HFFc6 (cell line): ENCODE results near the gene ATP8B1. TPM values are rescaled to one million over a fixed set of nuclear protein-coding genes. Genes with fewer than 3 reads are reported as not detected.
"Not testable (repeated sequence)": the region's sequence is repeated elsewhere in the genome, so short reads cannot be mapped to it uniquely, and the experiment has no call there.

ENCODE experiments used
- DNase-seq: peaks from one replicate; pipeline ENCODE4 v3.0.0-alpha.2; 2018
- H3K27ac Mint-ChIP-seq: 2 replicates; pipeline ENCODE4 v1.8.0; 2020; ENCODE audit warnings: mild to moderate bottlenecking, mixed read lengths
- H3K27me3 Mint-ChIP-seq: 2 replicates; pipeline ENCODE4 v1.8.0; 2021; ENCODE audit warnings: mild to moderate bottlenecking, moderate library complexity, mixed read lengths; ENCODE audit not compliant: insufficient read depth
- H3K36me3 Mint-ChIP-seq: 2 replicates; pipeline ENCODE4 v1.8.0; 2021; ENCODE audit warnings: low read depth, mixed read lengths
- H3K4me1 Mint-ChIP-seq: 2 replicates; pipeline ENCODE4 v1.8.0; 2020; ENCODE audit warnings: low read depth, mixed read lengths
- H3K4me3 Mint-ChIP-seq: 2 replicates; pipeline ENCODE4 v1.8.0; 2020; ENCODE audit warnings: mild to moderate bottlenecking, moderate library complexity, mixed read lengths
- H3K9me3 Mint-ChIP-seq: 2 replicates; pipeline ENCODE4 v1.8.0; 2020; ENCODE audit warnings: mild to moderate bottlenecking, mixed read lengths
- total RNA-seq, 6 experiments: library from RNA; stranded (reverse); fragmentation: NEBNext Ultra II Directional; extraction: Animal tissue kit (Norgen Biotek cat#: 25700); gene quantifications; 2 replicates in 1 of 6; 3 replicates in 5 of 6; pipeline ENCODE4 v1.2.3, GENCODE V29; 2021
- TF ChIP-seq, protein P1 (sequence below): fragments of 200-600 bp; sonication (generic); IDR thresholded peaks from 2 replicates; pipeline ENCODE4 v1.5.0; 2021; ENCODE audit warnings: antibody characterized with exemption, mild to moderate bottlenecking

ATP8B1 gene
- total RNA-seq, 6 experiments from 2014 or later, result 78.8 to 115 (median 94.6) TPM

DNA sequence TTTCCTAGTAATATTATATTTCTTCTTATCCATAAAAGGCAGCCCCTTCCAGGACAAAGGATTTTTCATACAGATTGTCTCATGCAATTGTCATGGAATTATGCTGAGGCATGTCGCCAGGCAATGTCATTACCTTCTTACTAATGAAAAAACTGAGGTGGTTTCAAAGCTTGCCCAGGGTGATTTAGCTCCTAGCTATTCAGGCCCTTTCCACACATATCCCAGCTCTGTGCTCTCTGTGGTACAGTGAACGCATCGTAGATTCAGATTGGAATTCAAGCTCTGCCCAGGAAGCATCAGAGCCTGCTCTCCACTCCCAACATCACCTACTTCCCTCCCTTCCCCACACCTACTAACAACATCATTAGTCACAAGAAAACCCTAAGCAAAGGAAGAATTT lies 60.1 kb downstream of the ATP8B1 start:
- H3K9me3 Mint-ChIP-seq, result peaks cover 15% of the 10 kb centered on the region
- DNase-seq, result peak; percentile 80

DNA sequence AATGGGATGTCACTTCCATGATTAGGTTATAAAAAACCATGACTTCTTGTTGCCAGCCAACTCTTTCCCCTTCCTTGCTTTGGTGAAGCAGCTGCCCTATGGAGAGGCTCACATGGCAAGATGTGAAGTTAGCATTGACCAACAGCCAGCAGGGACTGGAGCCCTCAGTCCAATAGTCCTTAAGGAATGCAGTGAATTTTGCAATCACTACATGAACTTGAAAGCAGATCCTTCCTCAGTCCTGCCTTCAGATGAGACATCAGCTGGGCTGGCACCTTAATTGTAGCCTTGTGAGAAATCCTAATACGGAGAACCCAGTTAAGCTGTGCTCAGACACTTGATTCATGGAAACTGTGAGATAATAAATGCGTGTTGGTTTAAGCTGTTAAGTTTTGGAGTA lies 61.8 kb downstream of the ATP8B1 start:
- Mint-ChIP-seq H3K27me3 (peaks cover 8% of the 10 kb centered on the region), H3K36me3 (peaks cover 24% of the 10 kb centered on the region), H3K27ac (peak overlapping the region; percentile 18; the same call in 1 of the 2 replicates), H3K4me3 (no peak overlapping the region), H3K9me3 (peaks cover 15% of the 10 kb centered on the region), H3K4me1 (peaks cover 68% of the 10 kb centered on the region)
- TF ChIP-seq, protein P1, sequence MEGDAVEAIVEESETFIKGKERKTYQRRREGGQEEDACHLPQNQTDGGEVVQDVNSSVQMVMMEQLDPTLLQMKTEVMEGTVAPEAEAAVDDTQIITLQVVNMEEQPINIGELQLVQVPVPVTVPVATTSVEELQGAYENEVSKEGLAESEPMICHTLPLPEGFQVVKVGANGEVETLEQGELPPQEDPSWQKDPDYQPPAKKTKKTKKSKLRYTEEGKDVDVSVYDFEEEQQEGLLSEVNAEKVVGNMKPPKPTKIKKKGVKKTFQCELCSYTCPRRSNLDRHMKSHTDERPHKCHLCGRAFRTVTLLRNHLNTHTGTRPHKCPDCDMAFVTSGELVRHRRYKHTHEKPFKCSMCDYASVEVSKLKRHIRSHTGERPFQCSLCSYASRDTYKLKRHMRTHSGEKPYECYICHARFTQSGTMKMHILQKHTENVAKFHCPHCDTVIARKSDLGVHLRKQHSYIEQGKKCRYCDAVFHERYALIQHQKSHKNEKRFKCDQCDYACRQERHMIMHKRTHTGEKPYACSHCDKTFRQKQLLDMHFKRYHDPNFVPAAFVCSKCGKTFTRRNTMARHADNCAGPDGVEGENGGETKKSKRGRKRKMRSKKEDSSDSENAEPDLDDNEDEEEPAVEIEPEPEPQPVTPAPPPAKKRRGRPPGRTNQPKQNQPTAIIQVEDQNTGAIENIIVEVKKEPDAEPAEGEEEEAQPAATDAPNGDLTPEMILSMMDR, result no peak
- no peak for DNase-seq

More for the DNA sequence above, 60.1 kb downstream of the ATP8B1 start:
- Mint-ChIP-seq H3K36me3 (peaks cover 33% of the 10 kb centered on the region), H3K4me3 (peak overlapping the region; percentile 41), H3K27ac (peak overlapping the region; percentile 88), H3K4me1 (peaks cover 64% of the 10 kb centered on the region), H3K27me3 (peaks cover 3% of the 10 kb centered on the region)
- TF ChIP-seq, protein P1, result no peak

DNA sequence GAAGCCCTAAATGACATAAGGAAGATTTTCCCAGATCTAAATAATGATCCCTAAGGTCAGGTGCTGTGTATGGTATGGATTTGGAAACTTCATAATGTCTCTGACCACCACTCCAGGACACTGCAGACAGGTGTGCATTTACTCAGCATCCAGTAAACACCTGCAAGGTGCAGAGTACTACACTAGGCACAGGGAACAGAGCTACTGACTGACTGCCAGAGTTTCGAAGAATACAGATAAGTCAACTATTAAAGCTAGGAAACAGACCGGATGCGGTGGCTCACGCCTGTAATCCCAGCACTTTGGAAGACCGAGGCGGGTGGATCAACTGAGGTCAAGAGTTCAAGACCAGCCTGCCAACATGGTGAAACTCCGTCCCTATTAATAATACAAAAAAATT lies 65.0 kb downstream of the ATP8B1 start:
- TF ChIP-seq, protein P1, result no peak
- Mint-ChIP-seq H3K9me3 (peaks cover 15% of the 10 kb centered on the region), H3K36me3 (peaks cover 32% of the 10 kb centered on the region), H3K4me1 (peaks cover 47% of the 10 kb centered on the region), H3K4me3 (peak overlapping the region; percentile 80), H3K27ac (peak overlapping the region; percentile 87), H3K27me3 (peaks cover 11% of the 10 kb centered on the region)
- no peak for DNase-seq

DNA sequence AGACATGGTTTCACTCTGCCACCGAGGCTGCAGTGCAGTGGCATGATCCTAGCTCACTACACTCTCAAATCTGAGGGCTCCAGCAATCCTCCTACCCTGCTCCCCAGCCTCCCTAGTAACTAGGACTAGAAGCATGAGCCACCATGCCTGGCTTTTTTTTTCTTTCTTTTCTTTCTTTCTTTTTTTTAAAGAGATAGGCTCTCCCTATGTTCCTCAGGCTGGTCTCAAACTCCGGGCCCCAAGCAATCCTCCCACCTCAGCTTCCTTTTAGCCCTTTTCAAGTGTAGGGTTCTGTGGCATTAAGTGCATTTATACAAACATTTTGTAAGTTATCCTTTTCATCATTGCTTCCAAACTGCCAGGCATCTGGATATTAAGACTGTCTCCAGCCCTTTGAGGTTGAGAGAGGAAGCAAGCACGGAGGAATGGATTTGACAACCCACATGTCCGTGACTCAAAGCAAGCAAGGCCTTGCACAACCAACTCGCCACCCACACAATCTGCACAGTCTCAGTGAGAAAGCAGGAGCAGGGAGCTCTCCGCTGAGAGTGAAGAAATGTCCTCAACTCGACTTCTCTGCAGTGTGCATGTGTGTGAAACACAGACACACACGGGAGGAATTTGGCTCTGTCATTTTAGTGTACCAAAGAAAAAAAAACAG lies 65.6 kb downstream of the ATP8B1 start:
- peaks cover 36% of the 10 kb centered on the region for H3K36me3 Mint-ChIP-seq
- DNase-seq, result peak; percentile 92
- peak overlapping the region; percentile 87 for H3K27ac Mint-ChIP-seq
- H3K27me3 Mint-ChIP-seq, result peaks cover 11% of the 10 kb centered on the region
- H3K4me1 Mint-ChIP-seq, result peaks cover 49% of the 10 kb centered on the region
- TF ChIP-seq, protein P1, result no peak
- H3K9me3 Mint-ChIP-seq, result peaks cover 15% of the 10 kb centered on the region
- peak overlapping the region; percentile 80 for H3K4me3 Mint-ChIP-seq

DNA sequence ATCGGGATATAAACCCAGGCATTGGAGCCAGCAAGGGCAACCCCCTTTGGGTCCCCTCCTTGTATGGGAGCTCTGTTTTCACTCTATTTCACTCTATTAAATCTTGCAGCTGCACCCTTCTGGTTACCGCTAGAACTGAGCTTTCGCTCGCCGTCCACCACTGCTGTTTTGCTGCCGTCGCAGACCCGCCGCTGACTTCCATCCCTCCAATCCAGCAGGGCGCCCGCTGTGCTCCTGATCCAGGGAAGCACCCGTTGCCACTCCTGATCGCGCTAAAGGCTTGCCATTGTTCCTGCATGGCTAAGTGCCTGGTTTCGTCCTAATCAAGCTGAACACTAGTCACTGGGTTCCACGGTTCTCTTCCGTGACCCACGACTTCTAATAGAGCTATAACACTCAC lies 68.1 kb downstream of the ATP8B1 start:
- Mint-ChIP-seq H3K36me3 (peaks cover 38% of the 10 kb centered on the region), H3K4me1 (peaks cover 56% of the 10 kb centered on the region), H3K27me3 (peaks cover 12% of the 10 kb centered on the region)
- not testable (repeated sequence) for H3K9me3 Mint-ChIP-seq, DNase-seq, H3K4me3 Mint-ChIP-seq, H3K27ac Mint-ChIP-seq

DNA sequence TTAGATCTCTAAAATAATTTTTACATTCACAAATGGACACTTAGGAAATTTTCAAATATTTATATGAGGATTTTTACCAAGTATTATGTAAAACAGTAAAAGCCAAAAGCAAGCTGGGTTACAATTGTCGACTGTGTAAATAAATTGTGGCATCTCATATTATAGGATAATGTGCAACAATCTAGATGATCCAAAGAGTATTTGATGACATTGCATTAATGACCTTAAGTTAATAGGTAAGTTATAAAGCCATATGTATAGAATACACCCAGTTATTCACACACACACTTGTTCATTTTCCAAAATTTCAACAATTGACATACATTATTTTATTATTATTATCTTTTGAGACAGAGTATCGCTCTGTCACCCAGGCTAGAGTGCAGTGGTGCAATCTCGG lies 69.3 kb downstream of the ATP8B1 start:
- no peak for DNase-seq
- Mint-ChIP-seq H3K4me3 (no peak overlapping the region), H3K27ac (no peak overlapping the region), H3K27me3 (peaks cover 14% of the 10 kb centered on the region), H3K4me1 (peaks cover 58% of the 10 kb centered on the region), H3K36me3 (peaks cover 40% of the 10 kb centered on the region), H3K9me3 (peaks cover 4% of the 10 kb centered on the region; the same call in 1 of the 2 replicates)
- TF ChIP-seq, protein P1, result no peak
